HEK293 (cell line): ENCODE measurements around the gene AMZ1.

Source experiments
- CTCF ChIA-PET: fragments of 350-600 bp; formaldehyde crosslinking; extraction: SDS; loops from one replicate; lab custom pipeline; 2021; ENCODE audit warnings: antibody characterized with exemption; lab: Yijun Ruan, JAX
- POLR2A ChIA-PET: fragments of 300-600 bp; formaldehyde crosslinking; extraction: SDS; loops from one replicate; lab custom pipeline; 2020; ENCODE audit warnings: antibody characterized with exemption, inconsistent platforms; lab: Yijun Ruan, JAX
- H3K27ac ChIP-seq: fragments of 200-500 bp; sonication (Bioruptor generic); 2 replicates; pipeline ENCODE4 v1.5.1; 2014; ENCODE audit warnings: low read depth, low read length, control low read depth, inconsistent platforms; ENCODE audit errors: extremely low read depth
- H3K36me3 ChIP-seq, 2 experiments: fragments of 200-500 bp in 1 of 2; sonication (Bioruptor generic) in 1 of 2; 1 replicate in 1 of 2; 2 replicates in 1 of 2; pipeline ENCODE4 v1.5.1; 2014 to 2017; ENCODE audit warnings: inconsistent platforms in 2 of 2, low read length in 2 of 2; ENCODE audit not compliant: control insufficient read depth in 2 of 2, insufficient read depth in 1 of 2
- H3K4me1 ChIP-seq: fragments of 200-500 bp; sonication (Bioruptor generic); 2 replicates; pipeline ENCODE4 v1.5.1; 2014; ENCODE audit warnings: mild to moderate bottlenecking, low read length, inconsistent platforms; ENCODE audit not compliant: control insufficient read depth, insufficient read depth
- H3K4me3 ChIP-seq: 2 replicates; pipeline ENCODE4 v1.5.1; 2011; ENCODE audit warnings: low read depth, mild to moderate bottlenecking, control low read depth, low read length, moderate library complexity
- H3K9me3 ChIP-seq: fragments of 200-500 bp; sonication (Bioruptor generic); 2 replicates; pipeline ENCODE4 v1.5.1; 2014; ENCODE audit warnings: low read depth, low read length, inconsistent platforms; ENCODE audit not compliant: control insufficient read depth, insufficient read depth
- EGR2 ChIP-seq: fragments of 450-650 bp; formaldehyde crosslinking; IDR thresholded peaks from 2 replicates; pipeline ENCODE4 v1.5.1; 2016; ENCODE audit warnings: low read depth, missing biosample characterization, missing genetic modification characterization
- KLF1 ChIP-seq: fragments of 450-650 bp; formaldehyde crosslinking; IDR thresholded peaks from 2 replicates; pipeline ENCODE4 v1.5.1; 2016; ENCODE audit warnings: missing biosample characterization, missing genetic modification characterization
- SETDB1 ChIP-seq: IDR thresholded peaks from one replicate; pipeline ENCODE4 v1.6.1; 2017; ENCODE audit warnings: mild to moderate bottlenecking, low read length, moderate library complexity, mixed read lengths; ENCODE audit not compliant: insufficient read length
- TCF7L2 ChIP-seq: IDR thresholded peaks from 2 replicates; pipeline ENCODE4 v1.6.1; 2011; ENCODE audit warnings: low read depth, mild to moderate bottlenecking, inconsistent platforms, low read length, moderate library complexity, borderline replicate concordance
- ZBTB8A ChIP-seq: fragments of 450-650 bp; formaldehyde crosslinking; IDR thresholded peaks from 2 replicates; pipeline ENCODE4 v1.5.1; 2016; ENCODE audit warnings: missing biosample characterization, missing genetic modification characterization
- ZFP37 ChIP-seq: fragments of 450-650 bp; formaldehyde crosslinking; IDR thresholded peaks from 2 replicates; pipeline ENCODE4 v1.5.1; 2016; ENCODE audit warnings: missing biosample characterization, missing genetic modification characterization
- ZFP41 ChIP-seq: fragments of 450-650 bp; formaldehyde crosslinking; IDR thresholded peaks from 2 replicates; pipeline ENCODE4 v1.5.1; 2016; ENCODE audit warnings: missing biosample characterization, missing genetic modification characterization, borderline replicate concordance
- ZNF132 ChIP-seq: fragments of 450-650 bp; formaldehyde crosslinking; IDR thresholded peaks from 2 replicates; pipeline ENCODE4 v1.5.1; 2017; ENCODE audit warnings: missing biosample characterization, missing genetic modification characterization, borderline replicate concordance
- ZNF2 ChIP-seq: fragments of 450-650 bp; formaldehyde crosslinking; IDR thresholded peaks from 2 replicates; pipeline ENCODE4 v1.5.1; 2016; ENCODE audit warnings: missing biosample characterization, missing genetic modification characterization
- ZNF555 ChIP-seq: fragments of 450-650 bp; formaldehyde crosslinking; conservative IDR thresholded peaks from 2 replicates; pipeline ENCODE4 v1.5.1; 2017; ENCODE audit warnings: missing biosample characterization, mild to moderate bottlenecking, missing genetic modification characterization, inconsistent platforms
- ZNF571 ChIP-seq: fragments of 450-650 bp; formaldehyde crosslinking; IDR thresholded peaks from 2 replicates; pipeline ENCODE4 v1.5.0; 2017; ENCODE audit warnings: missing biosample characterization, missing genetic modification characterization
- ZNF701 ChIP-seq: fragments of 450-650 bp; formaldehyde crosslinking; IDR thresholded peaks from 2 replicates; pipeline ENCODE4 v1.5.1; 2016; ENCODE audit warnings: missing biosample characterization, missing genetic modification characterization
- TF ChIP-seq, protein P1 (sequence below): fragments of 450-650 bp; formaldehyde crosslinking; IDR thresholded peaks from 2 replicates; pipeline ENCODE4 v1.5.1; 2016; ENCODE audit warnings: missing biosample characterization, missing genetic modification characterization, borderline replicate concordance
- TF ChIP-seq, protein P2 (sequence below): fragments of 450-650 bp; formaldehyde crosslinking; IDR thresholded peaks from 2 replicates; pipeline ENCODE4 v1.5.0; 2017; ENCODE audit warnings: missing biosample characterization, missing genetic modification characterization, borderline replicate concordance
- TF ChIP-seq, protein P3 (sequence below): fragments of 450-650 bp; formaldehyde crosslinking; IDR thresholded peaks from 2 replicates; pipeline ENCODE4 v1.5.1; 2017; ENCODE audit warnings: missing biosample characterization, missing genetic modification characterization
- TF ChIP-seq, protein P4 (sequence below): fragments of 450-650 bp; formaldehyde crosslinking; IDR thresholded peaks from 2 replicates; pipeline ENCODE4 v1.5.1; 2017; ENCODE audit warnings: missing biosample characterization, mild to moderate bottlenecking, missing genetic modification characterization, moderate library complexity

Gene AMZ1

DNA sequence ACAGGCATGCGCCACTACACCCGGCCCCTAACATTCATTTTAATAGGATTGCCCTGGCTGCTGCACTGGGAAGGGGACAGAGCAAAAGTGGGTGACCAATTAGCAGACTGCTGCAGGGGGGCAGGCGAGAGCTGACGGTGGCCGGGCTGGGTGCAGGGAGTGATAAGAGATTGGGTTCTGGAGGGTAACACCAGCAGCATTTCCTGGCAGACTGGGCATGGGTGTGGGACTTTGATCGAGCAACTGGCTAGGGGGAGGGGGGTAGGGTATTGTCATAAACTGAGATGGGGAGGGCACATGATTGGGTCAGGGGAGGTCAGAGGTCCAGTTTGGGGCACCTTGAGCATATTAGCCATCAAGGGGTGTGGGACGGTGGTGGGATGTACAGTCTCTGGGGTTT is 20.2 kb upstream of the AMZ1 start:
- H3K36me3 ChIP-seq = no peaks in the 10 kb centered on the region
- no peak overlapping the region for H3K4me3 ChIP-seq
- TF ChIP-seq ZNF701 (tag by site-specific recombination) = no peak
- TF ChIP-seq ZBTB8A = no peak
- no peak for TF ChIP-seq TCF7L2
- no peak for TF ChIP-seq ZNF555 (tag by site-specific recombination)
- TF ChIP-seq KLF1 (tag by site-specific recombination) = no peak
- TF ChIP-seq ZNF132 = no peak
- ChIA-PET POLR2A (no interaction called here), CTCF (no interaction called here)
- H3K27ac ChIP-seq = no peak overlapping the region
- H3K4me1 ChIP-seq = no peaks in the 10 kb centered on the region
- H3K9me3 ChIP-seq = no peaks in the 10 kb centered on the region

DNA sequence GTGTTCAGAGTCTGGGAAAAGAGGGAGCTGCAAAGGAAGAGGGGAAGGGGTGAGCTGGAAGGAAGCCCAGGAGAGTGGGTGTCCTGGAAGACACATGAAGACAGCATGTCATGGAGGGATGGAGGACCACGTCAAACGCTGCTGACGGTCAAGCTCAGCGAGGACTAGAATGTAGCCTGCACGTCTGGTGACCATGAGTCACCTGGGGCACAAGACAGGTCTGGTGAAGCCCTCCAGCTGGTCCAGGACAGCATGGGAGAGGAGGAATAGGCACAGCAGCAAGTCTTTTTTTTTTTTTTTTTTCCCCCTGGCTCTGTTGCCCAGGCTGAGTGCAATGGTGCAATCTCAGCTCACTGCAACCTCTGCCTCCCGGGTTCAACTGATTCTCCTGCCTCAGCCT is 19.6 kb upstream of the AMZ1 start:
- POLR2A ChIA-PET = interaction anchor here (0.7 kb wide), 1 partner anchor 37 kb away, joined by 4 read pairs; no protein-coding TSS in a partner anchor
- CTCF ChIA-PET = interaction anchor here (0.5 kb wide), 1 partner anchor 51 kb away, joined by 3 read pairs; no protein-coding TSS in a partner anchor
- Histone ChIP-seq H3K27ac (no peak overlapping the region), H3K4me3 (no peak overlapping the region), H3K4me1 (no peaks in the 10 kb centered on the region), H3K36me3 (no peaks in the 10 kb centered on the region), H3K9me3 (no peaks in the 10 kb centered on the region)
- no peak for TF ChIP-seq KLF1 (tag by site-specific recombination)
- TF ChIP-seq SETDB1 = no peak
- TF ChIP-seq, protein P1, sequence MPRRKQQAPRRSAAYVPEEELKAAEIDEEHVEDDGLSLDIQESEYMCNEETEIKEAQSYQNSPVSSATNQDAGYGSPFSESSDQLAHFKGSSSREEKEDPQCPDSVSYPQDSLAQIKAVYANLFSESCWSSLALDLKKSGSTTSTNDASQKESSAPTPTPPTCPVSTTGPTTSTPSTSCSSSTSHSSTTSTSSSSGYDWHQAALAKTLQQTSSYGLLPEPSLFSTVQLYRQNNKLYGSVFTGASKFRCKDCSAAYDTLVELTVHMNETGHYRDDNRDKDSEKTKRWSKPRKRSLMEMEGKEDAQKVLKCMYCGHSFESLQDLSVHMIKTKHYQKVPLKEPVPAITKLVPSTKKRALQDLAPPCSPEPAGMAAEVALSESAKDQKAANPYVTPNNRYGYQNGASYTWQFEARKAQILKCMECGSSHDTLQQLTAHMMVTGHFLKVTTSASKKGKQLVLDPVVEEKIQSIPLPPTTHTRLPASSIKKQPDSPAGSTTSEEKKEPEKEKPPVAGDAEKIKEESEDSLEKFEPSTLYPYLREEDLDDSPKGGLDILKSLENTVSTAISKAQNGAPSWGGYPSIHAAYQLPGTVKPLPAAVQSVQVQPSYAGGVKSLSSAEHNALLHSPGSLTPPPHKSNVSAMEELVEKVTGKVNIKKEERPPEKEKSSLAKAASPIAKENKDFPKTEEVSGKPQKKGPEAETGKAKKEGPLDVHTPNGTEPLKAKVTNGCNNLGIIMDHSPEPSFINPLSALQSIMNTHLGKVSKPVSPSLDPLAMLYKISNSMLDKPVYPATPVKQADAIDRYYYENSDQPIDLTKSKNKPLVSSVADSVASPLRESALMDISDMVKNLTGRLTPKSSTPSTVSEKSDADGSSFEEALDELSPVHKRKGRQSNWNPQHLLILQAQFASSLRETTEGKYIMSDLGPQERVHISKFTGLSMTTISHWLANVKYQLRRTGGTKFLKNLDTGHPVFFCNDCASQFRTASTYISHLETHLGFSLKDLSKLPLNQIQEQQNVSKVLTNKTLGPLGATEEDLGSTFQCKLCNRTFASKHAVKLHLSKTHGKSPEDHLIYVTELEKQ = no peak
- TF ChIP-seq, protein P2, sequence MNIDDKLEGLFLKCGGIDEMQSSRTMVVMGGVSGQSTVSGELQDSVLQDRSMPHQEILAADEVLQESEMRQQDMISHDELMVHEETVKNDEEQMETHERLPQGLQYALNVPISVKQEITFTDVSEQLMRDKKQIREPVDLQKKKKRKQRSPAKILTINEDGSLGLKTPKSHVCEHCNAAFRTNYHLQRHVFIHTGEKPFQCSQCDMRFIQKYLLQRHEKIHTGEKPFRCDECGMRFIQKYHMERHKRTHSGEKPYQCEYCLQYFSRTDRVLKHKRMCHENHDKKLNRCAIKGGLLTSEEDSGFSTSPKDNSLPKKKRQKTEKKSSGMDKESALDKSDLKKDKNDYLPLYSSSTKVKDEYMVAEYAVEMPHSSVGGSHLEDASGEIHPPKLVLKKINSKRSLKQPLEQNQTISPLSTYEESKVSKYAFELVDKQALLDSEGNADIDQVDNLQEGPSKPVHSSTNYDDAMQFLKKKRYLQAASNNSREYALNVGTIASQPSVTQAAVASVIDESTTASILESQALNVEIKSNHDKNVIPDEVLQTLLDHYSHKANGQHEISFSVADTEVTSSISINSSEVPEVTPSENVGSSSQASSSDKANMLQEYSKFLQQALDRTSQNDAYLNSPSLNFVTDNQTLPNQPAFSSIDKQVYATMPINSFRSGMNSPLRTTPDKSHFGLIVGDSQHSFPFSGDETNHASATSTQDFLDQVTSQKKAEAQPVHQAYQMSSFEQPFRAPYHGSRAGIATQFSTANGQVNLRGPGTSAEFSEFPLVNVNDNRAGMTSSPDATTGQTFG (tag by site-specific recombination) = no peak
- no peak for TF ChIP-seq ZNF2 (tag by site-specific recombination)
- no peak for TF ChIP-seq ZFP37 (tag by site-specific recombination)
- TF ChIP-seq, protein P3, sequence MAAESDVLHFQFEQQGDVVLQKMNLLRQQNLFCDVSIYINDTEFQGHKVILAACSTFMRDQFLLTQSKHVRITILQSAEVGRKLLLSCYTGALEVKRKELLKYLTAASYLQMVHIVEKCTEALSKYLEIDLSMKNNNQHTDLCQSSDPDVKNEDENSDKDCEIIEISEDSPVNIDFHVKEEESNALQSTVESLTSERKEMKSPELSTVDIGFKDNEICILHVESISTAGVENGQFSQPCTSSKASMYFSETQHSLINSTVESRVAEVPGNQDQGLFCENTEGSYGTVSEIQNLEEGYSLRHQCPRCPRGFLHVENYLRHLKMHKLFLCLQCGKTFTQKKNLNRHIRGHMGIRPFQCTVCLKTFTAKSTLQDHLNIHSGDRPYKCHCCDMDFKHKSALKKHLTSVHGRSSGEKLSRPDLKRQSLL (tag by site-specific recombination) = no peak

DNA sequence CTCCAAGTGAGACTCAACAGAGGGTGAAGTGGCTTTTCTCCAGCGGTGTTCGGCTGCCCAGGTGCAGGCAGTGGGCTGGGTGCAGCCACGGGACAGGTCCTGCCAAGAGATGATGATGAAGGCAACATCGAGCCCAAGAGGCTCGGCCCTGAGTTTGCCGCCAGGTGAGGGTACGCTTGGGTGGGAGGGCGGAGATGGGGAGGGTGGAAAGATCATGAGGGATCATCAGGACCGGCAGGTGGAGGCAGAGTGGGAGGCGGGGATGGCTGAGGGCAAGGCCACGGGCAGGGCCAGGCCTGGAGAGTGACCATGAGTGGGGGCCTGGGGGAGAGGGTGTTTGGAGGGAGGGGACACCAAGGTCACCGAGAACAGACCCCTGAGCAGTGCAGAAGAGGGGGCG is 17.8 kb upstream of the AMZ1 start:
- ChIA-PET CTCF (interaction anchor here (0.7 to 3.4 kb wide), 18 partner anchors 10 to 743 kb away, joined by 3 to 39 read pairs (median 3); no protein-coding TSS in a partner anchor), POLR2A (no interaction called here)
- Histone ChIP-seq H3K9me3 (no peaks in the 10 kb centered on the region), H3K36me3 (no peaks in the 10 kb centered on the region), H3K4me3 (no peak overlapping the region), H3K4me1 (no peaks in the 10 kb centered on the region), H3K27ac (no peak overlapping the region)
- TF ChIP-seq, protein P3 (tag by site-specific recombination) = no peak
- TF ChIP-seq, protein P4, sequence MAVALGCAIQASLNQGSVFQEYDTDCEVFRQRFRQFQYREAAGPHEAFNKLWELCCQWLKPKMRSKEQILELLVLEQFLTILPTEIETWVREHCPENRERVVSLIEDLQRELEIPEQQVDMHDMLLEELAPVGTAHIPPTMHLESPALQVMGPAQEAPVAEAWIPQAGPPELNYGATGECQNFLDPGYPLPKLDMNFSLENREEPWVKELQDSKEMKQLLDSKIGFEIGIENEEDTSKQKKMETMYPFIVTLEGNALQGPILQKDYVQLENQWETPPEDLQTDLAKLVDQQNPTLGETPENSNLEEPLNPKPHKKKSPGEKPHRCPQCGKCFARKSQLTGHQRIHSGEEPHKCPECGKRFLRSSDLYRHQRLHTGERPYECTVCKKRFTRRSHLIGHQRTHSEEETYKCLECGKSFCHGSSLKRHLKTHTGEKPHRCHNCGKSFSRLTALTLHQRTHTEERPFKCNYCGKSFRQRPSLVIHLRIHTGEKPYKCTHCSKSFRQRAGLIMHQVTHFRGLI (tag by site-specific recombination) = no peak
- TF ChIP-seq ZFP41 (tag by site-specific recombination) (no peak), ZNF571 (tag by site-specific recombination) (no peak), EGR2 (tag by site-specific recombination) (no peak)
- TF ChIP-seq, protein P1 = no peak
